Erythroblast (primary cell): Measurements from ENCODE around the gene ABHD2.

Experiments used
- GATA1 ChIP-seq: IDR thresholded peaks from 2 replicates; pipeline ENCODE4 v1.6.1; 2011; ENCODE audit warnings: low read depth, mild to moderate bottlenecking, control low read depth, low read length, moderate library complexity
- POLR2A ChIP-seq: IDR thresholded peaks from 2 replicates; pipeline ENCODE4 v1.6.1; 2011; ENCODE audit warnings: mild to moderate bottlenecking, low read length

GRCh38 chr15:89196994-89197393 is 108.7 kb downstream of the ABHD2 start:
- TF ChIP-seq POLR2A (no peak), GATA1 (no peak)
